Muscle of back (tissue), 13 donors: Measurements from ENCODE around the gene PRB2. TPM values are rescaled to one million over a fixed set of nuclear protein-coding genes. Genes with fewer than 3 reads are reported as not detected.
"Not testable (repeated sequence)": the region's sequence is repeated elsewhere in the genome, so short reads cannot be mapped to it uniquely, and the experiment has no call there.

Experiments used
- DNase-seq, 3 donors: peaks; one replicate each; pipeline versions ENCODE4 v3.0.0 to v3.0.0-alpha.2; 2013
- long read RNA-seq, 9 donors: transcript quantifications; one replicate each; lab custom pipeline, GENCODE V29; 2026
- polyA plus RNA-seq, 10 donors: library from polyadenylated mRNA; unstranded; fragments of 120-200 nt; gene quantifications; one replicate each; pipeline ENCODE4 v1.2.1, GENCODE V29; 2013; ENCODE audit not compliant: insufficient read length in 10 of 10

Gene PRB2
- polyA plus RNA-seq = under 1 TPM in 1 of 10 donors, not detected in 9; 0.31 TPM
- long read RNA-seq, donor 1 = 0 reads
- long read RNA-seq, donor 2 = 0 reads
- long read RNA-seq, donor 3 = 0 reads
- long read RNA-seq, donor 4 = 0 reads
- long read RNA-seq, donor 5 = 0 reads
- long read RNA-seq, donor 6 = 0 reads
- long read RNA-seq, donor 7 = 0 reads
- long read RNA-seq, donor 8 = 0 reads
- long read RNA-seq, donor 9 = 0 reads

DNA sequence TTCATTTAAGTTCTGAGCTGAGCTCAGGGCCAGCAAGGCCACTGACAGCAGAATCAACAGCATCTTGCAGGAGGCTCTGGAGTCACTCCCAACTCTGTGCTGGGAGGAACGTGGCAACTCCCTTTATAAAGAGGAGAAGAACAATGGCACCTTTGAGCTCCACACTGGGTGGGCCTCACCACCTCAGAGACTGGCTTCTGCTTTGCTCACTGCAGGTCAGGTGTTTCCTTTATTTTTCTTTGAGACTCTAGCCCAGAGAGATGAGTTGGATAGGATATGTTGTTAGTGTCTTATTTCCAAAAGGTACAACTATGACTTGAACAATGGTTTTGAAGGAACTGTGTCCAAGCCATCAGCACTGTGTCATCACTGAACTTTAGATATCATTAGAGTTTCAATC is at the start of gene PRB2:
PRB2 (minus strand) TSS at position 101 of the 400 bp plus-strand sequence; CDS start at position 63, 38 bp downstream.
- DNase-seq = not testable (repeated sequence)

DNA sequence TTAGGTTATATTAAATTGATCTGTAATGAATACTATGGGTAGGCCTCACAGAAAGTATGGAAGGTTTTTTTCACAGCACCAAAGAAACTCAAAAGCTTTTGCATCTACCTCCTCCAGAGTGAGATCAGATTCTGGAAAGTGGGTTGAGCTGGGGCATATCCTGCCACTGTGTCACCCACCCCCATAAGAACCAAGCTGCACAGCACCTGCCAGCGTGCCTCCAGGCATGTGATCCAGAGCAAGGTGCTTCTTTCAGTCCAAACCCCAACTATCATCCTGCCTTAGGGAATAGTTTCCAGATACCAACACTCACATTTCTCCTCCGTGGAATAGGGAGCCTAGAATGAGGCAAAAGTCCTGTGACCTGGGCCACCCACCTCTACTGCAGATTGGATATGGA is 42.6 kb upstream of the PRB2 start:
- no peak for DNase-seq

DNA sequence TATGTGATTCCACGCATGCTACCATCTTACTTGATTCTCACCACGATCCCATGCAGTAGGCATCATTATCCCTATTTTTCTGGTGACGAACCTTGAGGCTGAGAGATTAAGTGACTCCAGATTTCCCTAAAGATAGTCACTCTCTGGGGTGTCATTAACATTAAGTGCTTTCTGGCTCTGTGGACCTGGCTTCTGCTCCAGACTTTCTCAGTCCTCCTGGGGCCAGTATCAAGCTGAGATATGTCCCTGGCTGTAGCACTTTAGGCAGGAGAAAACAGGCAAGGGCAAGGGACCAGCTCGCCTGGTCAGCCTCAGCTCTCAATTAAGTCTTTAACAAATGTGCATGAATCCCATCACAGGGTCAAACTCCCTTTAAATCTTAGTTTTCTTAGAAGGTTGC is 38.3 kb upstream of the PRB2 start:
- DNase-seq = no peak

DNA sequence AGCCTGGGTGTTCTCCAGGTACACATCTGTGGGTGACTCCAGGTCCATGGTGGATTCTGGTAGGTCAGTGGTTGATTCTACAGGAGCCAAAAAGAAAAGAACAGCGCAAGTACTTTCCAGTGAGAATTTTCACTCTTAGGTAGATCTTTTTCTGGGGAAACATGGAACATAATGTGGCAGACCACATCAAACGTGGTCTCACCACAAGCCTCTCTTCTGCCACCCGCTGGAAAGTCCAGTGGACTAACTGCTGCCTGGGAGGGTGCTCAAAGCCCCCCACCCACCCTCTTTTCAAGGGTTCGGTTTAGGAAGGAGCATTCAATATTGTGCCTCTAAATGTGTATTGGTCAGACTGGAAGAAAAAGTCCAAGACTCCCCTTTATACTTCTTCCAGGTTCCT is 36.1 kb upstream of the PRB2 start:
- DNase-seq = no peak

DNA sequence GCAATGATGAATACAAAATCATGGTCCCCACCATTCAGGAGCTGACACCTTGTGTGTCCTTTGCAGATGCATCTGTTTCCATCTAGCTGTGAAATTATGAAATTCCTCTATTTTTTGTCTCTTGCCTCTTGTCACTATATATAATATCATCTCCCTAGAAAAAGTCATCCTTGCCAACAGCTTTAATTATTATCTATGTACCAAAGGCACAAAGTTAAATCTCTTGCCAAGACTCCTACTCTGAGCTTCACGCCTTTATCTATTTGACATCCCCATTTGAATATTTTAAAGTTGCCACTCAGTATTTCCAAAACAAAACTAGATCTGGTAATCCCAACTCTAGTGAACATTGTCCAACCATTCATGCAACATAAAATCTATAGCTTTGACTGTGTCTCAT is 32.0 kb upstream of the PRB2 start:
- no peak for DNase-seq

DNA sequence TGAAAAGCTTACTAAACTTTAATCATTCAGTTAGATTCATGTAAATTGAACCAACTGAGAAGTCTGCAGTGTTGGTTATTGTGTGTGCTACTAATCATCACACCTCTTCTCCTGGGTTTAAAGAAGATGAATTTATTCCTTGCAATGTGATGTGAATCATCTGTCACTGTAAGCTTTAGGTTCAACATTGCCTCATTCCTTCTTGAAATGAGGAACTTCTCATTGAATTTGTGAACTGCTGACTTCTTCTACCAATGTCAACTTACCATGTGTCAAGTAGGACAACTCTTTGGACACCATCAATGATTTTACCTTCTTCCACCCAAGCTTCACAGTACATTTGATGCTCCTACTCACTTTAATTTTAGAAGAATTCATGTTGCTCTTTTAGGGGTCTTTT is 17.4 kb upstream of the PRB2 start:
- DNase-seq = no peak

DNA sequence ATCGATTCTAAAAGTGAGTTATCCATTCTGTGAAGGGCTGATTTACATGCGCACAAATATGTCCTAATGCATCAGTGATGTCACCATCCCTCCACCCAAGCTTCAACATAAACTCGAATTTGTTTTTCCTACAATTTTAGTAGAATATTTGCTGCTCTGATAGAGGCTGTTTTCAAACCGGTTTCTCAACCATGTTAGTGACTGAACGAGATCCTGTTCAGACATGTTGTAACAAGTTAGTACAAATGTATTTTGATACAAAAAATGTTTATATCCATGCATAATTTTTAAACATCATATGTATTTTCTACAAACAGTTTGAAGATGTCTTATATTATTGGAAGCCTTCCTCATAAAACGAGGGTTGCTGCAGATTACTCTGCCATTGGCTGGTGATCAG is 12.7 kb upstream of the PRB2 start:
- no peak for DNase-seq

DNA sequence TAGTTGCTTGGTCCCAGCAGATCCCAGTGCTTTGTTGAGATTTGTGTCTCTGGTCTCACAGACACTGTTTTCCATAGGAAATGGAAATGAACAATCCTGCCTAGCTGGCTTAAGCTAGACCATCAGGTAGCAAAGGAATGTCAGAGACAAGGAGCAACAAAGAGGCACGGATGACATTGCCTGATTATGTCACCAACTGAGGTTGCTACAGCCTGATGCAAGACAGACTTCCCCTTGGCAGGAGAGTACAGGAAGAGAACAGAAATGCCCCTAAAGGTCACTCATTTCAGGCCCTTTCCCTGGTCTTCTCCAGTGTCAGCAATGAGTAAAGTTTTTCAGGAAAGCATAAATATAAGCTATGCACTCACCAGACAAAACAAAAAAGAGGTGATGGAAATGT is 2.0 kb upstream of the PRB2 start:
- no peak for DNase-seq

DNA sequence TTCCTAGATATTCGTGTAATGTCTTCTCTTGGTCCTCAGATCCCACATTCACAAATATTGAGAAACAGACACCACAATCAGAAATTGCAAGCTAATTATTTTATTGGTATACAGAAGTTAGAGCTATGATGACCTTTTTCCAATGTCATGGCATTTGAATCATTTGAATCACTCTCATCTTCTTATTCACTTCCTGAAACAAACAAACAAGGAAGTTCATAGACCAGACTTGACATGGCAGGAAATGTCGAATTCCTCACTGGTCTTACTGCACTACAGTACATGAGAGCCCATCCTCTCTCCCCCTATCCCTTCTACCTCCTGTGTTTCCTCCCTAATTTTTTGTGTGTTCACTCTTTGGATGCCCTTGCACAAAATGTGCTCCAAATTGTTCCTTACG is 3.9 kb downstream of the PRB2 start:
- not testable (repeated sequence) for DNase-seq

DNA sequence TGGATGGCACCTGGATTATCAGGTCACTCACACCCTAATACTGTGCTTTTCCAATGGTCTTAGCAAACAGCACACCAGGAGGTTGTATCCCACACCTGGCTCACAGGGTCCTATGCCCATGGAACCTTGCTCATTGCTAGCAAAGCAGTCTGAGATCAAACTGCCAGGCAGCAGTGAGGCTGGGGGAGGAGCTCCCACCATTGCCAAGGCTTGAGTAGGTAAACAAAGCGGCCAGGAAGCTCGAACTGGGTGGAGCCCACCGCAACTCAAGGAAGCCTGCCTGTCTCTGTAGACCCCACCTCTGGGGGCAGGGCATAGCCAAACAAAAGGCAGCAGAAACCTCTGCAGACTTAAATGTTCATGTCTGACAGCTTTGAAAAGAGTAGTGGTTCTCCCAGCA is 17.9 kb downstream of the PRB2 start:
- DNase-seq = not testable (repeated sequence)

DNA sequence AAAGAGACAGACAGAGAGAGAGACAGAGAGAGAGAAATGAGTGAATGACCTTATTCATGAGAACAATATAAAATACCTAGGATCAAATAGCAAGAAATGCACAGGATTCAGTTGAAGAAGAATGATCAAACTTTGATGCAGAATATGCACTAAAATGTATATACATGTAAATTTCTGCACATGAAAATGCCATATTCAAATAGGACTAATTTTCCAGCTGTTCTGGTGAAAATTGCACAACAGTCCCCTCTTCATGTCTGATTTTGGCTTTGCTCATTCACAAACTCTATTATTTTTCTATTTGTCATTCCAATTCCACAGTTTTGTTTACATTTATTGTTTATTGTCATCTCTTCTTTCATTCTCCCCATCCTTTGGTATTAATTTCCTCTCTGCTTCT is 34.2 kb downstream of the PRB2 start:
- DNase-seq = no peak

DNA sequence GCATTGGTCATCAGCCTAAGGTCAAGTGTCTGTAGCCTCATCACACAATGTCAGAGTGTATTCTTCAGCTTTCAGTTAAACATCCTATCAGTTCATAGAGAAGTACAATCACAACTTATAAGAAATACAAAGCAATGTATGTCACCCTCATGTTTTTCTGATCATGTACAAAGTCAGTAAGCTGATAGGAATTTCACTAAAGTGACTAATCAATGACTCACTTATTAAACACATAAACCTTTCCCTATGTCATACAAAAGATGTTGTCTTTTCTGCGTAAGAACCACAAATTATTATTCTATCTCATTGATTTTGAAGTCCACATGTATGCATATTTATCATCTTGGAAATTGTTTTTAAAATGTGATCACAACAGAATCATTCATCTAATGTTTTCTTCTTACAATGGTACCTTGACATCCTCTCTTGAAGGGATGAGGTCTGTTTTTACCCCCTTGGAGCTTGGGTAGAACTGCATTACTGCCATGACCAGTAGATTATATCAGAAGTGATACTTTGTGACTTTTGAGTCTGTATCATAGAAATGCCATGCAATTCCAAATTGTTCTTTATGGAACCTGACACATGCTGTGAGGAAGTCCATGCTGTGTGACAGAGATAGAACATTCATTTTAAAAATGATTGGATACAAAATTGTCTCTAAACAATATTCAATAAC is 35.0 kb downstream of the PRB2 start:
- DNase-seq = peak in 1 of 3 donors; percentile 5

DNA sequence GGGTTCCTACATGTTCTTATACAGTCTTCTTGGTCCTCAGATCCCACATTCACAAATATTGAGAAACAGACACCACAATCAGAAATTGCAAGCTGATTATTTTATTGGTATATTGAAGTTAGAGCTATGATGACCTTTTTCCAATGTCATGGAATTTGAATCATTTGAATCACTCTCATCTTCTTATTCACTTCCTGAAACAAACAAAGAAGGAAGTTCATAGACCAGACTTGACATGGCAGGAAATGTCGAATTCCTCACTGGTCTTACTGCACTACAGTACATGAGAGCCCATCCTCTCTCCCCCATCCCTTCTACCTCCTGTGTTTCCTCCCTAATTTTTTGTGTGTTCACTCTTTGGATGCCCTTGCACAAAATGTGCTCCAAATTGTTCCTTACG is 43.6 kb downstream of the PRB2 start:
- DNase-seq = not testable (repeated sequence)

DNA sequence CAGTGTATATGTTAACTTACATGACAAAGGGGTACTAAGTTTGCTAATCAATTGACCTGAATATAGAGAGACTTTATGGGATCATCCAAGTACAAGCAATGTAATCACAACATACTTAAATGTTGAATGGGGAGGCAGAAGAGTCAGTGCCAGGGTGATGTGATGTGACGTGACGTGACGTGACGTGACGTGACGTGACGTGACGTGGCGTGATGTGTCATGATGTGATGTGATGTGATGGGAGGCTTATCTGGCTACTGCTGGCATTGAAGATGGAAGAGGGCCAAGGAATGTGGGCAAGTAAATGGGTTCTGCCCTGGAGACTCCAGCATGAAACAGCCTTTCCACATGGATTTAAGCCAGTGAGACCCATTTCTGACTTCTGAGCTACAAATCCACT is 46.9 kb downstream of the PRB2 start:
- no peak for DNase-seq

DNA sequence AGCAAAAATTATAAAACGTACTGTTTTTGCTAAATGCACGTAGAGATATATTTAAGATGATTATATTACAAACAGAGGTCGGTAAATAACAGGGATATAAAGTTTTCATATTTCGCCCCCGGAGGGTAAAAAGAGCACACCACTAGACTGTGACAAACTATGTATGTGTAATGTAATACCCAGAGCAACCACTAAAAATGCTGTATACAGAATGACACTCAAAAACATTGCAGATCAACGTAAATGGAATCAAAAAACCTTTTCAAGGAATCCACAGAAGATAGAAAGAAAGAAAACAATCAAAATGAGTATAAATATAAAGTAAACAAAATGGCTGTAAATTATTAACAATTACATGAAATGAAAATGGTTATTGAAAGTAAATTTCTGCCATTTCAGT is 47.6 kb downstream of the PRB2 start:
- DNase-seq = no peak

DNA sequence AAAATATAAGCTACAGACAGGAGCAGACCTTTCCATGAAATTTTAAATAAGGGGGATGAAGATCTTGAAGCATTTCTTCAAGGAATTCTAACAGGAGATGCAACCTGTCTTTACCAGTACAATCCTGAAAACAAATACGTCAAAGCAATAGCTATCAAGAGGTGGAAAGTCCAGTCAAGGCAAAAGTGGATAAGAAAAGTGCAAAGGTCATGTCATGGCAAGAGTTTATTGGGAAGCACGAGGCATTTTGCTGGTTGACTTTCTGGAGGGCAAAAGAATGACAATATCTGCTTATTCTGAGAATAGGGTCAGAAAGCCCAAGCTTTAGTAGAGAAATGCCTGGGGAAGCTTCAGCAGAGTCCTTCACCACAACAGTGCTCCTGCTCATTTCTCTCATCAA is 50.9 kb downstream of the PRB2 start:
- DNase-seq = no peak

Other genes starting within 250 kb of the PRB2 start
- gene SMIM10L1, start 224.4 kb downstream of the PRB2 start, polyA plus RNA-seq = 10 to 100 TPM; 12.5 to 15.1 (median 13.4) TPM
- gene TAS2R42, start 208.6 kb downstream of the PRB2 start, polyA plus RNA-seq = not detected
- not detected for gene PRB3, start 125.9 kb downstream of the PRB2 start, polyA plus RNA-seq
- gene PRB4, start 85.1 kb downstream of the PRB2 start, polyA plus RNA-seq = not detected